NB4 (cell line): ENCODE results near the gene ARHGEF7.

ENCODE experiments used
- CTCF ChIP-seq: IDR thresholded peaks from one replicate; pipeline ENCODE4 v1.5.1; 2012; ENCODE audit warnings: low read depth, low read length
- POLR2A ChIP-seq: IDR thresholded peaks from 2 replicates; pipeline ENCODE4 v1.6.1; 2011; ENCODE audit warnings: mild to moderate bottlenecking; ENCODE audit not compliant: insufficient read length; ENCODE audit errors: extremely low read depth

- TF ChIP-seq POLR2A (no peak), CTCF (no peak)
Observed at GRCh38 chr13:111339366-111340143, 224.4 kb downstream of the ARHGEF7 start.
